Neuronal stem cell (in vitro differentiated cells): ENCODE data around the gene CEBPB.
A peak's percentile ranks its signal among the peaks of the same experiment; 100 is the strongest.
"Not testable (repeated sequence)": the region's sequence is repeated elsewhere in the genome, so short reads cannot be mapped to it uniquely, and the experiment has no call there.

Source experiments
- DNase-seq: peaks from one replicate; pipeline ENCODE4 v3.0.0-alpha.2; 2013; ENCODE audit warnings: low spot score
- H2AFZ ChIP-seq: one replicate; pipeline ENCODE4 v1.6.1; 2013; ENCODE audit warnings: mild to moderate bottlenecking, low read length, inconsistent platforms
- H2AK5ac ChIP-seq: 2 replicates; pipeline ENCODE4 v1.6.1; 2013; ENCODE audit warnings: low read depth, mild to moderate bottlenecking, inconsistent platforms, low read length, moderate library complexity, mixed read lengths
- H2BK120ac ChIP-seq: 2 replicates; pipeline ENCODE4 v1.6.1; 2013; ENCODE audit warnings: low read depth, mild to moderate bottlenecking, inconsistent platforms, low read length, moderate library complexity, mixed read lengths
- H2BK12ac ChIP-seq: one replicate; pipeline ENCODE4 v1.6.1; 2013; ENCODE audit warnings: low read length, inconsistent platforms
- H2BK15ac ChIP-seq: 2 replicates; pipeline ENCODE4 v1.6.1; 2013; ENCODE audit warnings: mild to moderate bottlenecking, low read length, inconsistent platforms, mixed read lengths
- H2BK5ac ChIP-seq: one replicate; pipeline ENCODE4 v1.6.1; 2013; ENCODE audit warnings: inconsistent platforms, mild to moderate bottlenecking, low read length, moderate library complexity
- H3K14ac ChIP-seq: one replicate; pipeline ENCODE4 v1.6.1; 2013; ENCODE audit warnings: low read length, inconsistent platforms
- H3K18ac ChIP-seq: 2 replicates; pipeline ENCODE4 v1.6.1; 2013; ENCODE audit warnings: low read length, inconsistent platforms
- H3K23ac ChIP-seq: 2 replicates; pipeline ENCODE4 v1.6.1; 2013; ENCODE audit warnings: low read depth, mild to moderate bottlenecking, mixed read lengths, low read length, inconsistent platforms; ENCODE audit not compliant: poor library complexity
- H3K27ac ChIP-seq: replicated peaks from 3 replicates; pipeline ENCODE4 v1.5.1; 2013; ENCODE audit warnings: low read length, inconsistent platforms
- H3K27me3 ChIP-seq, 3 experiments: 2 replicates each; pipeline ENCODE4 v1.6.1; 2013; ENCODE audit warnings: low read length in 3 of 3, mild to moderate bottlenecking in 2 of 3, inconsistent platforms in 1 of 3, low read depth in 1 of 3, mixed read lengths in 1 of 3, moderate library complexity in 1 of 3; ENCODE audit not compliant: control insufficient read depth in 3 of 3, insufficient read depth in 3 of 3
- H3K36me3 ChIP-seq, 2 donors: replicated peaks in 1 of 2; 2 replicates each; pipeline ENCODE4 v1.6.1; 2013; ENCODE audit warnings: low read length in 2 of 2; ENCODE audit not compliant: control insufficient read depth in 2 of 2, insufficient read depth in 2 of 2
- H3K4ac ChIP-seq: 2 replicates; pipeline ENCODE4 v1.6.1; 2013; ENCODE audit warnings: inconsistent platforms, mild to moderate bottlenecking, low read length, moderate library complexity
- H3K4me1 ChIP-seq, 2 donors: 1 replicate in 1 of 2; 2 replicates in 1 of 2; pipeline ENCODE4 v1.6.1; 2013; ENCODE audit warnings: low read length in 2 of 2, low read depth in 1 of 2; ENCODE audit not compliant: control insufficient read depth in 2 of 2, insufficient read depth in 1 of 2
- H3K4me2 ChIP-seq: one replicate; pipeline ENCODE4 v1.6.1; 2013; ENCODE audit warnings: mild to moderate bottlenecking, low read length, inconsistent platforms; ENCODE audit not compliant: insufficient read depth, poor library complexity, severe bottlenecking
- H3K4me3 ChIP-seq, 2 donors: 2 replicates each; pipeline ENCODE4 v1.5.1; 2013; ENCODE audit warnings: low read length in 2 of 2, mild to moderate bottlenecking in 2 of 2, inconsistent platforms in 1 of 2, moderate library complexity in 1 of 2
- H3K79me1 ChIP-seq: one replicate; pipeline ENCODE4 v1.6.1; 2013; ENCODE audit warnings: low read depth, mild to moderate bottlenecking, inconsistent platforms, low read length, moderate library complexity
- H3K9ac ChIP-seq: one replicate; pipeline ENCODE4 v1.6.1; 2013; ENCODE audit warnings: mild to moderate bottlenecking, low read depth, low read length, inconsistent platforms; ENCODE audit not compliant: poor library complexity
- H3K9me3 ChIP-seq, 2 donors: replicated peaks in 1 of 2; 2 replicates each; pipeline versions ENCODE3 to v1.6.1; 2013; ENCODE audit warnings: low read length in 2 of 2, mild to moderate bottlenecking in 2 of 2, inconsistent platforms in 1 of 2, low read depth in 1 of 2, mixed read lengths in 1 of 2, moderate library complexity in 1 of 2; ENCODE audit not compliant: control insufficient read depth in 2 of 2, insufficient read depth in 1 of 2
- H4K8ac ChIP-seq: one replicate; pipeline ENCODE4 v1.6.1; 2013; ENCODE audit warnings: low read depth, mild to moderate bottlenecking, inconsistent platforms, low read length, moderate library complexity
- H4K91ac ChIP-seq: one replicate; pipeline ENCODE4 v1.6.1; 2013; ENCODE audit warnings: low read length, low read depth, mild to moderate bottlenecking, inconsistent platforms; ENCODE audit not compliant: poor library complexity
- WGBS, 2 donors: extraction: QIAGEN DNeasy Blood & Tissue Kit; methylation state at CpG; one replicate each; pipeline ENCODE4 v1.1.7; 2013; ENCODE audit warnings: missing lambda C conversion rate in 2 of 2, mixed read lengths in 1 of 2; ENCODE audit not compliant: insufficient read length in 2 of 2, insufficient replicate concordance in 1 of 2; ENCODE audit errors: extremely low coverage in 2 of 2; 5-methylcytosine and 5-hydroxymethylcytosine counted together

CEBPB gene

GRCh38 chr20:50208815-50209214, 18.2 kb downstream of the CEBPB start:
- H2AFZ ChIP-seq, H2BK5ac ChIP-seq, H3K9me3 ChIP-seq, H3K4me2 ChIP-seq, H3K4ac ChIP-seq, H3K4me1 ChIP-seq, H3K79me1 ChIP-seq, H3K27ac ChIP-seq, H2BK12ac ChIP-seq, H3K18ac ChIP-seq, H4K91ac ChIP-seq, H3K4me3 ChIP-seq, H3K23ac ChIP-seq, H2AK5ac ChIP-seq, H2BK120ac ChIP-seq, H4K8ac ChIP-seq, H2BK15ac ChIP-seq, DNase-seq, H3K9ac ChIP-seq, H3K14ac ChIP-seq, H3K36me3 ChIP-seq: not testable (repeated sequence)
- H3K27me3 ChIP-seq: peaks cover 0 to 16% (median 0%) of the 10 kb centered on the region in 3 experiments
- WGBS, 2 donors: no CpG with 5 or more reads among the region's 4 CpGs

- no peak overlapping the region for H3K23ac ChIP-seq
- WGBS, 2 donors: no CpG with 5 or more reads among the region's 6 CpGs
- H3K4me2 ChIP-seq: no peak overlapping the region
- H3K14ac ChIP-seq: peak overlapping the region; percentile 84
- no peak overlapping the region for H2BK15ac ChIP-seq
- peaks cover 0 to 27% (median 0%) of the 10 kb centered on the region in 3 experiments for H3K27me3 ChIP-seq
- no peak overlapping the region for H2BK120ac ChIP-seq
- no peak overlapping the region for H3K4ac ChIP-seq
- no peak overlapping the region for H2AFZ ChIP-seq
- H3K9ac ChIP-seq: no peak overlapping the region
- H3K4me3 ChIP-seq: no peak overlapping the region
- H4K91ac ChIP-seq: no peak overlapping the region
- no peak overlapping the region for H3K27ac ChIP-seq
- H2BK12ac ChIP-seq: no peak overlapping the region
- no peaks in the 10 kb centered on the region for H3K36me3 ChIP-seq
- H3K4me1 ChIP-seq: peaks cover 0 to 2% of the 10 kb centered on the region in 2 donors
- H3K9me3 ChIP-seq: no peaks in the 10 kb centered on the region
- H3K79me1 ChIP-seq: no peaks in the 10 kb centered on the region
- H3K18ac ChIP-seq: no peak overlapping the region
- no peak overlapping the region for H4K8ac ChIP-seq
- DNase-seq: no peak
- no peak overlapping the region for H2BK5ac ChIP-seq
- H2AK5ac ChIP-seq: no peak overlapping the region
These were observed 19.5 kb downstream of the CEBPB start for GRCh38 chr20:50210066-50210619.

GRCh38 chr20:50211091-50211490, 20.5 kb downstream of the CEBPB start:
- no peak overlapping the region for H4K91ac ChIP-seq
- no peaks in the 10 kb centered on the region for H3K36me3 ChIP-seq
- H2BK120ac ChIP-seq: no peak overlapping the region
- H3K14ac ChIP-seq: no peak overlapping the region
- H2AFZ ChIP-seq: no peak overlapping the region
- H3K27ac ChIP-seq: no peak overlapping the region
- H2BK12ac ChIP-seq: no peak overlapping the region
- H2AK5ac ChIP-seq: no peak overlapping the region
- peaks cover 0 to 4% of the 10 kb centered on the region in 2 donors for H3K4me1 ChIP-seq
- no peak overlapping the region for H3K4me2 ChIP-seq
- H2BK15ac ChIP-seq: no peak overlapping the region
- no CpG with 5 or more reads among the region's 5 CpGs for WGBS, 2 donors
- no peak overlapping the region for H3K23ac ChIP-seq
- peaks cover 0 to 30% (median 0%) of the 10 kb centered on the region in 3 experiments for H3K27me3 ChIP-seq
- no peak overlapping the region for H3K18ac ChIP-seq
- no peaks in the 10 kb centered on the region for H3K9me3 ChIP-seq
- H2BK5ac ChIP-seq: no peak overlapping the region
- H3K4me3 ChIP-seq: no peak overlapping the region
- DNase-seq: no peak
- no peak overlapping the region for H3K9ac ChIP-seq
- H3K4ac ChIP-seq: no peak overlapping the region
- H4K8ac ChIP-seq: no peak overlapping the region
- no peaks in the 10 kb centered on the region for H3K79me1 ChIP-seq

- no peak overlapping the region for H3K27ac ChIP-seq
- H3K9ac ChIP-seq: no peak overlapping the region
- peaks cover 0 to 25% (median 0%) of the 10 kb centered on the region in 3 experiments for H3K27me3 ChIP-seq
- no peak overlapping the region for H4K91ac ChIP-seq
- no peak overlapping the region for H2AFZ ChIP-seq
- H3K14ac ChIP-seq: no peak overlapping the region
- no peak overlapping the region for H2AK5ac ChIP-seq
- WGBS, 2 donors: no CpG with 5 or more reads among the region's 7 CpGs
- no peak overlapping the region for H3K23ac ChIP-seq
- no peaks in the 10 kb centered on the region for H3K36me3 ChIP-seq
- no peak for DNase-seq
- H2BK12ac ChIP-seq: no peak overlapping the region
- no peak overlapping the region for H3K4me2 ChIP-seq
- H3K9me3 ChIP-seq: no peaks in the 10 kb centered on the region
- H3K4me1 ChIP-seq: peaks cover 0 to 4% of the 10 kb centered on the region in 2 donors
- no peak overlapping the region for H3K18ac ChIP-seq
- no peak overlapping the region for H2BK5ac ChIP-seq
- H4K8ac ChIP-seq: no peak overlapping the region
- no peak overlapping the region for H2BK120ac ChIP-seq
- H3K4ac ChIP-seq: no peak overlapping the region
- H2BK15ac ChIP-seq: no peak overlapping the region
- no peak overlapping the region for H3K4me3 ChIP-seq
- H3K79me1 ChIP-seq: no peaks in the 10 kb centered on the region
These were observed 23.0 kb downstream of the CEBPB start for GRCh38 chr20:50213531-50214106.
